Astrocyte (in vitro differentiated cells and primary cell): ENCODE measurements around the gene PLCH1.

ENCODE experiments used
- CTCF ChIP-seq: IDR thresholded peaks from 2 replicates; pipeline ENCODE4 v1.5.1; 2011; ENCODE audit warnings: low read depth, mild to moderate bottlenecking, inconsistent platforms, low read length, moderate library complexity; ENCODE audit not compliant: insufficient read depth
- EZH2 ChIP-seq: IDR thresholded peaks from 2 replicates; pipeline ENCODE4 v1.6.1; 2012; ENCODE audit warnings: mild to moderate bottlenecking, low read length, inconsistent platforms; ENCODE audit not compliant: insufficient read depth

- no peak for TF ChIP-seq EZH2
- no peak for TF ChIP-seq CTCF
These were observed 209.8 kb downstream of the PLCH1 start for GRCh38 chr3:155535098-155535497.
